ENCODE results near the gene RGSL1. TPM values are rescaled to one million over a fixed set of nuclear protein-coding genes. Genes with fewer than 3 reads are reported as not detected.

The RGSL1 gene
- total and polyA plus RNA-seq, 2 of the 8 experiments (the other 6 are each of a cell fraction or from before 2014, with no cell fraction given): not detected

GRCh38 chr1:182428043-182428442 is 21.9 kb upstream of the RGSL1 start:
- H2BK20ac ChIP-seq (ENCODE audit: low read length): no peak overlapping the region
- no peak overlapping the region for H3K14ac ChIP-seq (ENCODE audit: insufficient read length)
- no peak overlapping the region for H2AK5ac ChIP-seq (ENCODE audit: low read depth, low read length)
- no peak overlapping the region for H3K18ac ChIP-seq (ENCODE audit: extremely low read depth, low read length)
- no peak overlapping the region for H3K23ac ChIP-seq (ENCODE audit: insufficient read length)
- H3K79me2 ChIP-seq (ENCODE audit: control insufficient read depth in 1 of 2, insufficient read depth in 2 of 2, low read length in 2 of 2): no peaks in the 10 kb centered on the region
- H2BK12ac ChIP-seq (ENCODE audit: low read depth, low read length): no peak overlapping the region
- H3K9me3 ChIP-seq (ENCODE audit: insufficient read depth in 2 of 2, low read depth in 1 of 2, low read length in 1 of 2): no peaks in the 10 kb centered on the region
- no peaks in the 10 kb centered on the region for H3K27me3 ChIP-seq (replicated peaks in 1 of 4; ENCODE audit: control insufficient read depth in 3 of 4, extremely low read depth in 1 of 4, insufficient read depth in 3 of 4, low read length in 3 of 4)
- H3K36me3 ChIP-seq (ENCODE audit: control insufficient read depth in 2 of 4, insufficient read depth in 4 of 4, low read length in 3 of 4): no peaks in the 10 kb centered on the region
- H2BK15ac ChIP-seq (ENCODE audit: low read length): no peak overlapping the region
- no peak overlapping the region for H2BK120ac ChIP-seq (replicated peaks; ENCODE audit: low read depth, low read length)
- H3K4me3 ChIP-seq (ENCODE audit: extremely low read depth in 1 of 4, insufficient read depth in 2 of 4, low read depth in 3 of 4, low read length in 4 of 4): no peak overlapping the region
- 100% methylated on average over 2 of the region's 2 CpGs; no CpG with 5 or more reads in 1 of the 2 experiments for WGBS, 2 experiments (ENCODE audit: extremely low coverage in 1 of 2, insufficient coverage in 1 of 2, insufficient read length in 1 of 2, insufficient replicate concordance in 2 of 2, low coverage in 1 of 2, low lambda C conversion rate in 2 of 2, missing lambda C conversion rate in 1 of 2)
- no peak overlapping the region for H4K91ac ChIP-seq (replicated peaks; ENCODE audit: insufficient read length, low read length)
- no peak overlapping the region for H3K56ac ChIP-seq (replicated peaks; ENCODE audit: insufficient read length, low read depth, low read length)
- H3K4me2 ChIP-seq (ENCODE audit: insufficient read depth in 1 of 2, low read depth in 2 of 2, low read length in 2 of 2): no peak overlapping the region
- DNase-seq (ENCODE audit: low read depth in 1 of 2, low spot score in 2 of 2) (no peak), FAIRE-seq (no peak)
- no peak overlapping the region for H2BK5ac ChIP-seq (ENCODE audit: low read depth, low read length)
- no peak overlapping the region for H4K8ac ChIP-seq (ENCODE audit: extremely low read depth, insufficient read depth, low read length)
- no peaks in the 10 kb centered on the region for H3K23me2 ChIP-seq (ENCODE audit: low read depth, low read length)
- H2AFZ ChIP-seq (ENCODE audit: low read length): no peak overlapping the region
- H3K4me1 ChIP-seq (replicated peaks in 1 of 4; ENCODE audit: control insufficient read depth in 3 of 4, insufficient read depth in 4 of 4, low read length in 3 of 4): no peaks in the 10 kb centered on the region
- H4K20me1 ChIP-seq (replicated peaks in 1 of 2; ENCODE audit: control insufficient read depth in 1 of 2, insufficient read depth in 2 of 2, low read length in 2 of 2): no peaks in the 10 kb centered on the region
- CTCF ChIA-PET (ENCODE audit: partially characterized antibody): interaction anchor here (0.7 to 1.4 kb wide), 5 partner anchors 9 to 343 kb away, joined by 3 to 4 read pairs (median 3); no protein-coding TSS in a partner anchor
- H4K5ac ChIP-seq (ENCODE audit: insufficient read length, low read depth, low read length): no peak overlapping the region
- H3K79me1 ChIP-seq (ENCODE audit: low read depth, low read length): no peaks in the 10 kb centered on the region
- H3K27ac ChIP-seq (ENCODE audit: low read depth, low read length): no peak overlapping the region
- no peak overlapping the region for H3K9ac ChIP-seq (replicated peaks in 1 of 4; ENCODE audit: extremely low read depth in 1 of 4, low read depth in 3 of 4, low read length in 3 of 4)
- H3K4ac ChIP-seq (replicated peaks; ENCODE audit: insufficient read length, low read depth, low read length): no peak overlapping the region
- POLR2A ChIA-PET (ENCODE audit: partially characterized antibody): no interaction called here
- TF ChIP-seq ATF3 (IDR thresholded peaks at IDR 0.05; ENCODE audit: insufficient read depth, low read depth, low read length): no peak
- TF ChIP-seq HDAC6 (IDR thresholded peaks at IDR 0.05; ENCODE audit: low read depth, low read length): no peak
- TF ChIP-seq JUN (IDR thresholded peaks at IDR 0.05; ENCODE audit: low read depth, low read length): no peak
- TF ChIP-seq KDM5A (IDR thresholded peaks at IDR 0.05; ENCODE audit: low read length): no peak
- no peak for TF ChIP-seq GABPA (IDR thresholded peaks at IDR 0.05; ENCODE audit: borderline replicate concordance, insufficient read depth, low read length)
- TF ChIP-seq SAP30 (IDR thresholded peaks at IDR 0.05; ENCODE audit: insufficient read depth, insufficient replicate concordance, low read length): no peak
- TF ChIP-seq CTCF (IDR thresholded peaks at IDR 0.05; ENCODE audit: control extremely low read depth in 1 of 3, insufficient read depth in 1 of 3, low read depth in 1 of 3, low read length in 3 of 3): no peak
- no peak for TF ChIP-seq EP300 (IDR thresholded peaks at IDR 0.05; ENCODE audit: borderline replicate concordance in 1 of 2, low read depth in 2 of 2, low read length in 2 of 2)
- no peak for TF ChIP-seq NRF1 (IDR thresholded peaks at IDR 0.05; ENCODE audit: low read depth, low read length)

All from H1 (cell line).